Heart right ventricle (tissue), 16 donors: ENCODE results near the gene TECR. TPM values are rescaled to one million over a fixed set of nuclear protein-coding genes. Genes with fewer than 3 reads are reported as not detected.

Experiments used
- ATAC-seq, 8 donors: fragments of 200-7000 bp; cut with Tn5 transposase; one replicate each; pipeline ENCODE4 v1.9.1; 2020; ENCODE audit warnings: mild to moderate bottlenecking in 8 of 8, moderate library complexity in 8 of 8, moderate number of reproducible peaks in 1 of 8
- DNase-seq, 2 donors: peaks; one replicate each; pipeline ENCODE4 v3.0.0-alpha.2; 2020
- H3K27ac ChIP-seq, 10 donors: fragments of 200-600 bp; sonication (generic) in 2 of 10; one replicate each; pipeline versions ENCODE4 v1.5.0 to v1.8.0; 2020 to 2022; ENCODE audit warnings: mild to moderate bottlenecking in 3 of 10
- H3K27me3 ChIP-seq, 7 donors: fragments of 200-600 bp; one replicate each; pipeline ENCODE4 v1.8.0; 2021 to 2022; ENCODE audit warnings: mild to moderate bottlenecking in 2 of 7
- H3K36me3 ChIP-seq, 9 donors: fragments of 200-600 bp; sonication (generic) in 1 of 9; one replicate each; pipeline versions ENCODE4 v1.5.0 to v1.8.0; 2020 to 2022; ENCODE audit warnings: mild to moderate bottlenecking in 2 of 9
- H3K4me1 ChIP-seq, 9 donors: fragments of 200-600 bp; sonication (generic) in 1 of 9; one replicate each; pipeline versions ENCODE4 v1.5.0 to v1.8.0; 2020 to 2022; ENCODE audit warnings: mild to moderate bottlenecking in 4 of 9
- H3K4me3 ChIP-seq, 10 donors: fragments of 200-600 bp; sonication (generic) in 2 of 10; one replicate each; pipeline versions ENCODE4 v1.5.0 to v1.8.0; 2020 to 2022; ENCODE audit warnings: mild to moderate bottlenecking in 7 of 10, moderate library complexity in 2 of 10
- H3K9me3 ChIP-seq, 11 donors: fragments of 200-600 bp in 10 of 11; sonication (generic) in 2 of 11; one replicate each; pipeline versions ENCODE4 v1.5.0 to v1.8.0; 2013 to 2022; ENCODE audit warnings: mild to moderate bottlenecking in 2 of 11, control low read depth in 1 of 11, moderate library complexity in 1 of 11
- WGBS, 2 donors: extraction: QIAGEN DNeasy Blood & Tissue Kit; methylation state at CpG; one replicate each; pipeline ENCODE4 v1.1.7; 2013; ENCODE audit warnings: inconsistent platforms in 1 of 2; 5-methylcytosine and 5-hydroxymethylcytosine counted together
- intact Hi-C, 10 donors: fragments of 100-400 bp; cut with DNase I; formaldehyde crosslinking; loops; one replicate each; pipeline versions ENCODE4 v1.11.1 to v1.14.2; 2022
- polyA plus RNA-seq, 2 donors: library from polyadenylated mRNA; stranded (reverse); fragments of 200-250 nt; gene quantifications; one replicate each; pipeline ENCODE4 v1.2.3, GENCODE V29; 2013
- total RNA-seq, 10 donors: library from RNA; stranded (reverse); fragmentation: NEBNext Ultra II Directional in 3 of 10; extraction: Animal tissue kit (Norgen Biotek cat#: 25700) in 3 of 10; gene quantifications; one replicate each; pipeline versions ENCODE4 v1.2.1 to v1.2.4, GENCODE V29; 2021 to 2023
- TF ChIP-seq, protein P1 (sequence below), 9 donors: fragments of 200-600 bp; sonication (generic) in 2 of 9; IDR thresholded peaks; one replicate each; pipeline versions ENCODE4 v1.5.0 to v1.8.0; 2021 to 2022; ENCODE audit warnings: antibody characterized with exemption in 9 of 9, mild to moderate bottlenecking in 5 of 9, moderate library complexity in 1 of 9
- donor health status: Arrhythmogenic right ventricular cardiomyopathy.
- donor health status: ischemic (EF 13 %, LVEDD 7.1; RV severe dilation, severe dysfunction).
- donor health status: healthy with polysubstance abuse.
- donor health status: DM: no; HTN: yes; CAD: no.
- donor health status: DM: no; HTN: no; CAD: no.
- donor health status: ischemic (EF 25% LVEDD 6.9; RV normal size, moderate dysfunction).
- donor health status: ischemic (EF 25% LVEDD 5.7; RV mildly dilated, moderate dysfunction).
- donor health status: healthy.
- donor health status: DM: yes; HTN: yes; CAD: no.
- donor health status: Ischemic cardiomyopathy.
- donor health status: ischemic (EF 35%, LVEDD 5.7; RV mildly dilated, moderate dysfunction).
- donor health status: nonischemic (EF 11% LVEDD 7.7; RV severe dilation, severe dysfunction).
- donor health status: DM: yes; HTN: yes; CAD: no.
- donor health status: PGD.
- donor health status: ischemic (EF 29% LVEDD 5.4; RV normal size, mild dysfunction).
- donor health status: nonischemic (EF 23%, LVEDD 6.1; RV moderate dilation, normal function).

TECR gene
- total and polyA plus RNA-seq, 12 donors, result 61.4 to 194 (median 75.7) TPM

GRCh38 chr19:14482172-14482941 is 47.0 kb upstream of the TECR start:
- peaks cover 0 to 16% (median 3%) of the 10 kb centered on the region in 9 donors for H3K4me1 ChIP-seq
- DNase-seq (no peak), ATAC-seq (no peak)
- no peaks in the 10 kb centered on the region for H3K27me3 ChIP-seq
- TF ChIP-seq, protein P1, sequence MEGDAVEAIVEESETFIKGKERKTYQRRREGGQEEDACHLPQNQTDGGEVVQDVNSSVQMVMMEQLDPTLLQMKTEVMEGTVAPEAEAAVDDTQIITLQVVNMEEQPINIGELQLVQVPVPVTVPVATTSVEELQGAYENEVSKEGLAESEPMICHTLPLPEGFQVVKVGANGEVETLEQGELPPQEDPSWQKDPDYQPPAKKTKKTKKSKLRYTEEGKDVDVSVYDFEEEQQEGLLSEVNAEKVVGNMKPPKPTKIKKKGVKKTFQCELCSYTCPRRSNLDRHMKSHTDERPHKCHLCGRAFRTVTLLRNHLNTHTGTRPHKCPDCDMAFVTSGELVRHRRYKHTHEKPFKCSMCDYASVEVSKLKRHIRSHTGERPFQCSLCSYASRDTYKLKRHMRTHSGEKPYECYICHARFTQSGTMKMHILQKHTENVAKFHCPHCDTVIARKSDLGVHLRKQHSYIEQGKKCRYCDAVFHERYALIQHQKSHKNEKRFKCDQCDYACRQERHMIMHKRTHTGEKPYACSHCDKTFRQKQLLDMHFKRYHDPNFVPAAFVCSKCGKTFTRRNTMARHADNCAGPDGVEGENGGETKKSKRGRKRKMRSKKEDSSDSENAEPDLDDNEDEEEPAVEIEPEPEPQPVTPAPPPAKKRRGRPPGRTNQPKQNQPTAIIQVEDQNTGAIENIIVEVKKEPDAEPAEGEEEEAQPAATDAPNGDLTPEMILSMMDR (IDR thresholded peaks at IDR 0.05), result no peak
- no peak overlapping the region for H3K27ac ChIP-seq
- no peaks in the 10 kb centered on the region for H3K9me3 ChIP-seq
- no peak overlapping the region for H3K4me3 ChIP-seq
- H3K36me3 ChIP-seq, result peaks cover 0 to 86% (median 27%) of the 10 kb centered on the region in 9 donors
- 94 to 97% methylated on average over 17 to 18 of the region's 18 CpGs for WGBS, 2 donors
- intact Hi-C loops, result loop anchor here in 3 of 10 donors (10.0 kb wide), 1 partner anchor 338 kb away; no protein-coding TSS in a partner anchor

GRCh38 chr19:14487370-14488125 is 41.8 kb upstream of the TECR start:
- Histone ChIP-seq H3K4me1 (peaks cover 0 to 6% (median 0%) of the 10 kb centered on the region in 9 donors), H3K27ac (no peak overlapping the region), H3K36me3 (peaks cover 0 to 88% (median 15%) of the 10 kb centered on the region in 9 donors), H3K4me3 (no peak overlapping the region), H3K27me3 (no peaks in the 10 kb centered on the region), H3K9me3 (no peaks in the 10 kb centered on the region)
- ATAC-seq (no peak), DNase-seq (no peak)
- 95% methylated on average over 16 of the region's 16 CpGs for WGBS, 2 donors
- TF ChIP-seq, protein P1 (IDR thresholded peaks at IDR 0.05), result no peak
- intact Hi-C loops, result loop anchor here in 3 of 10 donors (10.0 kb wide), 1 partner anchor 343 kb away; no protein-coding TSS in a partner anchor

- H3K4me1 ChIP-seq, result peaks cover 3 to 34% (median 27%) of the 10 kb centered on the region in 9 donors
- no peak overlapping the region for H3K4me3 ChIP-seq
- intact Hi-C loops, result no loop called here
- ATAC-seq (no peak), DNase-seq (no peak)
- TF ChIP-seq, protein P1 (IDR thresholded peaks at IDR 0.05), result no peak
- WGBS, 2 donors, result 77 to 87% methylated on average over 5 of the region's 5 CpGs
- H3K9me3 ChIP-seq, result no peaks in the 10 kb centered on the region
- H3K36me3 ChIP-seq, result peaks cover 0 to 51% (median 15%) of the 10 kb centered on the region in 9 donors
- H3K27me3 ChIP-seq, result no peaks in the 10 kb centered on the region
- H3K27ac ChIP-seq, result no peak overlapping the region
These were observed 36.5 kb upstream of the TECR start for GRCh38 chr19:14492756-14493337.

- H3K9me3 ChIP-seq, result no peaks in the 10 kb centered on the region
- ATAC-seq (no peak), DNase-seq (no peak)
- peak overlapping the region in 1 of 10 donors; percentile 84 for H3K4me3 ChIP-seq
- no peaks in the 10 kb centered on the region for H3K27me3 ChIP-seq
- intact Hi-C loops, result no loop called here
- TF ChIP-seq, protein P1 (IDR thresholded peaks at IDR 0.05), result no peak
- H3K4me1 ChIP-seq, result peaks cover 3 to 36% (median 27%) of the 10 kb centered on the region in 9 donors
- peaks cover 0 to 35% (median 10%) of the 10 kb centered on the region in 9 donors for H3K36me3 ChIP-seq
- WGBS, 2 donors, result 86 to 91% methylated on average over 4 of the region's 4 CpGs
- H3K27ac ChIP-seq, result peak overlapping the region in 1 of 10 donors; percentile 31
These were observed 35.0 kb upstream of the TECR start for GRCh38 chr19:14494411-14494810.
